Smooth muscle cell (in vitro differentiated cells): ENCODE results near the gene RAD21L1. TPM values are rescaled to one million over a fixed set of nuclear protein-coding genes. Genes with fewer than 3 reads are reported as not detected.

ENCODE experiments used
- DNase-seq: peaks from one replicate; lab custom pipeline; 2025; ENCODE audit not compliant: unreplicated experiment; lab: John Stamatoyannopoulos, UW
- H2AFZ ChIP-seq: fragments of 200-600 bp; sonication (generic); 2 replicates; pipeline ENCODE4 v1.6.0; 2016; ENCODE audit warnings: antibody characterized with exemption, low read depth, mild to moderate bottlenecking
- H3F3A ChIP-seq: fragments of 200-600 bp; sonication (generic); 2 replicates; pipeline ENCODE4 v1.6.0; 2017; ENCODE audit warnings: antibody characterized with exemption, low read depth
- H3K27ac ChIP-seq: fragments of 200-600 bp; sonication (generic); 2 replicates; pipeline ENCODE4 v1.5.1; 2016; ENCODE audit warnings: low read depth, mild to moderate bottlenecking
- H3K27me3 ChIP-seq: fragments of 200-600 bp; sonication (generic); 2 replicates; pipeline ENCODE4 v1.6.1; 2016; ENCODE audit warnings: low read depth, mild to moderate bottlenecking
- H3K36me3 ChIP-seq: fragments of 200-600 bp; sonication (generic); 2 replicates; pipeline ENCODE4 v1.5.1; 2016; ENCODE audit warnings: low read depth
- H3K4me1 ChIP-seq: fragments of 200-600 bp; sonication (generic); 2 replicates; pipeline ENCODE4 v1.5.1; 2016; ENCODE audit warnings: low read depth
- H3K4me2 ChIP-seq: fragments of 200-600 bp; sonication (generic); 2 replicates; pipeline ENCODE4 v1.6.0; 2016; ENCODE audit warnings: mild to moderate bottlenecking
- H3K4me3 ChIP-seq: fragments of 200-600 bp; sonication (generic); 2 replicates; pipeline ENCODE4 v1.5.1; 2016; ENCODE audit warnings: mild to moderate bottlenecking
- H3K79me2 ChIP-seq: fragments of 200-600 bp; sonication (generic); 2 replicates; pipeline ENCODE4 v1.6.0; 2016; ENCODE audit warnings: low read depth, mild to moderate bottlenecking
- H3K9ac ChIP-seq: fragments of 200-600 bp; sonication (generic); 2 replicates; pipeline ENCODE4 v1.6.0; 2016; ENCODE audit warnings: low read depth
- H3K9me3 ChIP-seq: fragments of 200-600 bp; sonication (generic); replicated peaks from 2 replicates; pipeline ENCODE4 v1.5.1; 2016; ENCODE audit warnings: low read depth
- H4K20me1 ChIP-seq: fragments of 200-600 bp; sonication (generic); 2 replicates; pipeline ENCODE4 v1.6.0; 2016; ENCODE audit warnings: low read depth
- CTCF ChIP-seq: fragments of 200-600 bp; sonication (generic); IDR thresholded peaks from 2 replicates; pipeline ENCODE4 v1.5.1; 2017; ENCODE audit warnings: borderline replicate concordance, mild to moderate bottlenecking, antibody characterized with exemption; ENCODE audit not compliant: insufficient read depth, poor library complexity, severe bottlenecking
- WGBS: methylation state at CpG from one replicate; pipeline ENCODE4 v1.1.7; 2016; ENCODE audit warnings: low lambda C conversion rate; 5-methylcytosine and 5-hydroxymethylcytosine counted together
- polyA plus RNA-seq: library from polyadenylated mRNA; unstranded; fragments of >200 nt; fragmentation: Nextera tagmentation; extraction: Ambion mirVana; gene quantifications from 2 replicates; pipeline ENCODE4 v1.2.1, GENCODE V29; 2016
- total RNA-seq: library from RNA; depleted of rRNA; stranded (reverse); fragments of >200 nt; gene quantifications from 2 replicates; pipeline ENCODE4 v1.2.3, GENCODE V29; 2014

Gene RAD21L1
- total and polyA plus RNA-seq, 2 experiments from 2014 or later = not detected

DNA sequence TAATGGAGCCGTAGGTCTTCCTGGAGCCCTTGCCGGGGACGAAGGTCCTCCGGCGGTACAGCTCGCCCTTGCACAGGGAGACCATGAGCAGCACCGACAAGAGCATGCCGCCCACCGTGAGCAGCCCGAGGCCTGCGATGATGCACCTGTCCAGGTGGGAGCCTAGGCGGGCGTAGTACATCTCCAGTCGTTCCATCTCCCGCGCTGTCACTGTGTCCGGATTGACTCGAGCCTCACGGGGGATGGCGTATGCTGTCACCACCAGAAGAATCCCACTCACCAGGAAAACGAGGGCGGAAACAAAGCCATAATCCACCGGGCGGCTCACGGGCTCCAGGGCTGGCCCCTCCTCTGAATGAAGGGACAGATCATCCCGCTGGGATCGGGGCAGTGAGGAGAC is 44.9 kb upstream of the RAD21L1 start:
- no peak overlapping the region for H3K9ac ChIP-seq
- H3K9me3 ChIP-seq = no peaks in the 10 kb centered on the region
- no peak overlapping the region for H3K27ac ChIP-seq
- H3K4me1 ChIP-seq = no peaks in the 10 kb centered on the region
- DNase-seq = no peak
- peaks cover 30% of the 10 kb centered on the region for H3K27me3 ChIP-seq
- H3K36me3 ChIP-seq = no peaks in the 10 kb centered on the region
- no peaks in the 10 kb centered on the region for H3F3A ChIP-seq
- H2AFZ ChIP-seq = no peak overlapping the region
- no peak overlapping the region for H3K4me3 ChIP-seq
- H3K4me2 ChIP-seq = no peak overlapping the region
- no peaks in the 10 kb centered on the region for H3K79me2 ChIP-seq
- no peaks in the 10 kb centered on the region for H4K20me1 ChIP-seq
- TF ChIP-seq CTCF = no peak
- 95% methylated on average over 27 of the region's 27 CpGs for WGBS

DNA sequence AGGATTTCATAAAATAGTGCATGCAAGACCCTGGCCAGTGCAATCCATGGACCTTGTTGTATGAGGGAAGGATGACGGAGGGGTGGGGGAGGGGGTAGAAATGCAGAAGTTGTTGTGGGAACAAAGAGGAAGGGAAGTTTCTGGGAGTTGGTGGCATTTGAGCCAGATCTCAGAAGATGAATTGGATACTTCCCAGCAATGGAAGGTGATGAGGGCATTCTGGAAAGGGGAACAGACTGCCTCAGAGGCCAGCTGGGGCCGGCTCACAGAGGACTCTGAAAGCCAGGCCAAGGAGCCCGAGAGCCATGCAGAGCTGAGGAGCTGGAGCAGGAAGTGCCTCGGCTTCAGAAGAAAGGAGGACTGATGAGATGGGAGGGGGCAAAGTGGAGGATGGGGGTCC is 43.7 kb upstream of the RAD21L1 start:
- DNase-seq = no peak
- H3K9ac ChIP-seq = no peak overlapping the region
- H3K9me3 ChIP-seq = no peaks in the 10 kb centered on the region
- TF ChIP-seq CTCF = no peak
- H3K4me1 ChIP-seq = no peaks in the 10 kb centered on the region
- H3F3A ChIP-seq = no peaks in the 10 kb centered on the region
- no peak overlapping the region for H3K4me2 ChIP-seq
- H3K27me3 ChIP-seq = peaks cover 32% of the 10 kb centered on the region
- no peak overlapping the region for H3K4me3 ChIP-seq
- WGBS = 79% methylated on average over 4 of the region's 4 CpGs
- H4K20me1 ChIP-seq = no peaks in the 10 kb centered on the region
- H3K36me3 ChIP-seq = no peaks in the 10 kb centered on the region
- H3K27ac ChIP-seq = no peak overlapping the region
- no peaks in the 10 kb centered on the region for H3K79me2 ChIP-seq
- H2AFZ ChIP-seq = no peak overlapping the region

GRCh38 chr20:1183153-1183552 is 42.7 kb upstream of the RAD21L1 start:
- Histone ChIP-seq H3F3A (no peaks in the 10 kb centered on the region), H3K4me1 (no peaks in the 10 kb centered on the region), H2AFZ (no peak overlapping the region), H3K9me3 (no peaks in the 10 kb centered on the region), H3K4me3 (no peak overlapping the region), H3K79me2 (no peaks in the 10 kb centered on the region), H4K20me1 (no peaks in the 10 kb centered on the region), H3K9ac (no peak overlapping the region), H3K27ac (no peak overlapping the region), H3K27me3 (peaks cover 32% of the 10 kb centered on the region), H3K36me3 (no peaks in the 10 kb centered on the region), H3K4me2 (no peak overlapping the region)
- 92% methylated on average over 6 of the region's 6 CpGs for WGBS
- no peak for DNase-seq
- TF ChIP-seq CTCF = no peak

GRCh38 chr20:1184260-1184637 is 41.6 kb upstream of the RAD21L1 start:
- Histone ChIP-seq H3K4me3 (peak overlapping the region; percentile 55), H3K27ac (no peak overlapping the region), H3K4me2 (peak overlapping the region; percentile 90), H2AFZ (no peak overlapping the region), H3K27me3 (peaks cover 32% of the 10 kb centered on the region), H3K79me2 (no peaks in the 10 kb centered on the region), H3K9ac (no peak overlapping the region), H3K4me1 (no peaks in the 10 kb centered on the region), H4K20me1 (no peaks in the 10 kb centered on the region), H3K36me3 (no peaks in the 10 kb centered on the region), H3K9me3 (no peaks in the 10 kb centered on the region), H3F3A (no peaks in the 10 kb centered on the region)
- 62% methylated on average over 13 of the region's 13 CpGs for whole genome bisulfite sequencing
- no peak for TF ChIP-seq CTCF
- DNase-seq = no peak
